ENCODE data around the gene EIF2B2. TPM values are rescaled to one million over a fixed set of nuclear protein-coding genes. Genes with fewer than 3 reads are reported as not detected.

The EIF2B2 gene
- total RNA-seq, 2 experiments from 2014 or later: 33.5 to 49.8 TPM

DNA sequence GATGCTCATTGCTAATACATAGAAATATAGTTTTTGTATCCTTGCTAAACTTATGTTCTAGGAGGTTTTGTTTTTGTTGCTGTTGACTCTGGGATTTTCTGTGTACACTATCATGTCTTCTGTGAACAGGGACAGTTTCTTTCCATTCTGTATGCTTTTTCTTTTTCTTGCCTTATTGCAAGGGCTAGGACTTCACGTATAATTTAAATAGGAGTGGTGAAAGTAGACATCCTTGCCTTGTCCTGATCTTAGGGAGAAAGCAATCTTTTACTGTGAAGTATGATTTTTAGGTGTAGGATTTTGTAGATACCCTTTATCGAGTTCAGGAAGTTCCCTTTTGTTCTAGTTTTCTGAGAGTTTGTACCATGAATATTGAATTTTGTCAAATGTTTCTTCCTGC, 1.5 kb upstream of the EIF2B2 start:
- Histone ChIP-seq H3K9me2 (ENCODE audit: insufficient read depth, low read length) (no peaks in the 10 kb centered on the region), H4K20me1 (ENCODE audit: insufficient read depth, low read length) (no peaks in the 10 kb centered on the region), H3K36me3 (ENCODE audit: insufficient read depth, low read length) (peaks cover 24% of the 10 kb centered on the region), H3K4me1 (ENCODE audit: insufficient read depth, low read length, poor library complexity, severe bottlenecking) (peaks cover 15% of the 10 kb centered on the region), H2AFZ (ENCODE audit: low read length) (peak overlapping the region; percentile 94; the same call in 1 of the 2 replicates), H3K79me2 (ENCODE audit: insufficient read depth, low read depth, low read length) (peaks cover 22% of the 10 kb centered on the region), H3K27ac (ENCODE audit: low read depth, low read length, poor library complexity, severe bottlenecking) (no peak overlapping the region), H3K4me2 (ENCODE audit: low read length) (no peak overlapping the region), H3K4me3 (ENCODE audit: low read depth, low read length, poor library complexity, severe bottlenecking) (no peak overlapping the region), H3K9me3 (ENCODE audit: low read length) (peaks cover 12% of the 10 kb centered on the region; the same call in 1 of the 2 replicates)
- ChIA-PET POLR2A (no interaction called here), CTCF (ENCODE audit: unreplicated experiment) (no interaction called here)
- no peak for DNase-seq (ENCODE audit: low spot score)
- no peak for TF ChIP-seq EZH2phosphoT487 (IDR thresholded peaks at IDR 0.05; ENCODE audit: borderline replicate concordance, low read depth, low read length)
- TF ChIP-seq, protein P1, sequence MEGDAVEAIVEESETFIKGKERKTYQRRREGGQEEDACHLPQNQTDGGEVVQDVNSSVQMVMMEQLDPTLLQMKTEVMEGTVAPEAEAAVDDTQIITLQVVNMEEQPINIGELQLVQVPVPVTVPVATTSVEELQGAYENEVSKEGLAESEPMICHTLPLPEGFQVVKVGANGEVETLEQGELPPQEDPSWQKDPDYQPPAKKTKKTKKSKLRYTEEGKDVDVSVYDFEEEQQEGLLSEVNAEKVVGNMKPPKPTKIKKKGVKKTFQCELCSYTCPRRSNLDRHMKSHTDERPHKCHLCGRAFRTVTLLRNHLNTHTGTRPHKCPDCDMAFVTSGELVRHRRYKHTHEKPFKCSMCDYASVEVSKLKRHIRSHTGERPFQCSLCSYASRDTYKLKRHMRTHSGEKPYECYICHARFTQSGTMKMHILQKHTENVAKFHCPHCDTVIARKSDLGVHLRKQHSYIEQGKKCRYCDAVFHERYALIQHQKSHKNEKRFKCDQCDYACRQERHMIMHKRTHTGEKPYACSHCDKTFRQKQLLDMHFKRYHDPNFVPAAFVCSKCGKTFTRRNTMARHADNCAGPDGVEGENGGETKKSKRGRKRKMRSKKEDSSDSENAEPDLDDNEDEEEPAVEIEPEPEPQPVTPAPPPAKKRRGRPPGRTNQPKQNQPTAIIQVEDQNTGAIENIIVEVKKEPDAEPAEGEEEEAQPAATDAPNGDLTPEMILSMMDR (conservative IDR thresholded peaks at IDR 0.05; ENCODE audit: low read length): no peak
- BruUV-seq (replicated peaks): no TSS peak
- intact Hi-C loops (cut with micrococcal nuclease; ENCODE audit: unreplicated experiment): no loop called here

- Histone ChIP-seq H3K4me2 (ENCODE audit: low read length) (peak overlapping the region; percentile 74), H3K9me3 (ENCODE audit: low read length) (peaks cover 12% of the 10 kb centered on the region; the same call in 1 of the 2 replicates), H3K79me2 (ENCODE audit: insufficient read depth, low read depth, low read length) (peaks cover 22% of the 10 kb centered on the region), H4K20me1 (ENCODE audit: insufficient read depth, low read length) (no peaks in the 10 kb centered on the region), H3K36me3 (ENCODE audit: insufficient read depth, low read length) (peaks cover 30% of the 10 kb centered on the region), H3K27ac (ENCODE audit: low read depth, low read length, poor library complexity, severe bottlenecking) (peak overlapping the region; percentile 64), H2AFZ (ENCODE audit: low read length) (peak overlapping the region; percentile 94), H3K9me2 (ENCODE audit: insufficient read depth, low read length) (no peaks in the 10 kb centered on the region), H3K4me1 (ENCODE audit: insufficient read depth, low read length, poor library complexity, severe bottlenecking) (peaks cover 15% of the 10 kb centered on the region), H3K4me3 (ENCODE audit: low read depth, low read length, poor library complexity, severe bottlenecking) (peak overlapping the region; percentile 92)
- TF ChIP-seq, protein P1 (conservative IDR thresholded peaks at IDR 0.05; ENCODE audit: low read length): no peak
- no peak for TF ChIP-seq EZH2phosphoT487 (IDR thresholded peaks at IDR 0.05; ENCODE audit: borderline replicate concordance, low read depth, low read length)
- CTCF ChIA-PET (ENCODE audit: unreplicated experiment): interaction anchor here (0.5 kb wide), 1 partner anchor 851 kb away, joined by 6 read pairs; no protein-coding TSS in a partner anchor
- BruUV-seq (replicated peaks): no TSS peak
- peak; percentile 6 for DNase-seq (ENCODE audit: low spot score)
- POLR2A ChIA-PET: interaction anchor here (0.6 to 0.7 kb wide), 2 partner anchors 141 to 1558 kb away, joined by 3 to 4 read pairs; no protein-coding TSS in a partner anchor
- intact Hi-C loops (cut with micrococcal nuclease; ENCODE audit: unreplicated experiment): loop anchor here (1.0 kb wide), 2 partner anchors 56 to 66 kb away; no protein-coding TSS in a partner anchor
Measured at GRCh38 chr14:75001899-75002298, 822 bp upstream of the EIF2B2 start.
